ENCODE measurements around the gene ECHS1.

Gene ECHS1

DNA sequence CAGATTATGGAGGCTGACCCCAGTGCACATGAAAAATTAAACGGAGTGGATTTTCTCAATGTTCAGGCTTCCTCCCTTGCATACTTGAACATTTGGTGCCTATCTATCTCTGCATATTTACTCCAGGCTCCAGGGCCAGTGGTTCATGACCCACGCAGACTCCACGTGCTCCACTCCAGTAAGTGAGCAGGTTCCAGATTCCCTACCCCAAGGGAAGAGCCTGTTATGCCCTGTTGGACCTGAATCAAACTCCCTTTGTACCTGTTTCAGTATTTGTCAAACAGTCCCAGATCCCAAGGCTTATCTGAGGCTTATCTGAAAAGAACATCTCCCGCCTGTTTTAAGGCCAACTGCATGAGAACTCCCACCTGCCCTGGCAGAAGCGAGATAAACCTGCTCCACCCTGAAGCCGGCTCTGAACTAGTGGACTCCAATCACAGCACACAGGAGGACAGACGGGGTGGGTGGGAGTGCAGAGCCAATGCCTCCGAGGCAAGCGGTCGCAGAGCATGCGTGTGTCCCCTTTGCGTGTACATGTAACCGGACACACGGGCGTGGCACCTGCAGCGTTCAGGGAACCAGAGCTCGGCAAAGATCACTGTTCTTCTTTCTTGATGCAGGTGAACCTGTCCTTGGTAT lies 13.1 kb downstream of the ECHS1 start:
- ChIA-PET CTCF (interaction anchor here (1.1 to 3.0 kb wide), 4 partner anchors 18 to 31 kb away, joined by 3 to 21 read pairs (median 6); no protein-coding TSS in a partner anchor), POLR2A (interaction anchor here (1.5 kb wide), 1 partner anchor 10 kb away, joined by 4 read pairs; no protein-coding TSS in a partner anchor)
- no peak for DNase-seq (ENCODE audit: extremely low spot score)
- TF ChIP-seq, protein P1, sequence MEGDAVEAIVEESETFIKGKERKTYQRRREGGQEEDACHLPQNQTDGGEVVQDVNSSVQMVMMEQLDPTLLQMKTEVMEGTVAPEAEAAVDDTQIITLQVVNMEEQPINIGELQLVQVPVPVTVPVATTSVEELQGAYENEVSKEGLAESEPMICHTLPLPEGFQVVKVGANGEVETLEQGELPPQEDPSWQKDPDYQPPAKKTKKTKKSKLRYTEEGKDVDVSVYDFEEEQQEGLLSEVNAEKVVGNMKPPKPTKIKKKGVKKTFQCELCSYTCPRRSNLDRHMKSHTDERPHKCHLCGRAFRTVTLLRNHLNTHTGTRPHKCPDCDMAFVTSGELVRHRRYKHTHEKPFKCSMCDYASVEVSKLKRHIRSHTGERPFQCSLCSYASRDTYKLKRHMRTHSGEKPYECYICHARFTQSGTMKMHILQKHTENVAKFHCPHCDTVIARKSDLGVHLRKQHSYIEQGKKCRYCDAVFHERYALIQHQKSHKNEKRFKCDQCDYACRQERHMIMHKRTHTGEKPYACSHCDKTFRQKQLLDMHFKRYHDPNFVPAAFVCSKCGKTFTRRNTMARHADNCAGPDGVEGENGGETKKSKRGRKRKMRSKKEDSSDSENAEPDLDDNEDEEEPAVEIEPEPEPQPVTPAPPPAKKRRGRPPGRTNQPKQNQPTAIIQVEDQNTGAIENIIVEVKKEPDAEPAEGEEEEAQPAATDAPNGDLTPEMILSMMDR (IDR thresholded peaks at IDR 0.05; ENCODE audit: control extremely low read depth, extremely low read depth, low read depth, missing control alignments), result no peak

DNA sequence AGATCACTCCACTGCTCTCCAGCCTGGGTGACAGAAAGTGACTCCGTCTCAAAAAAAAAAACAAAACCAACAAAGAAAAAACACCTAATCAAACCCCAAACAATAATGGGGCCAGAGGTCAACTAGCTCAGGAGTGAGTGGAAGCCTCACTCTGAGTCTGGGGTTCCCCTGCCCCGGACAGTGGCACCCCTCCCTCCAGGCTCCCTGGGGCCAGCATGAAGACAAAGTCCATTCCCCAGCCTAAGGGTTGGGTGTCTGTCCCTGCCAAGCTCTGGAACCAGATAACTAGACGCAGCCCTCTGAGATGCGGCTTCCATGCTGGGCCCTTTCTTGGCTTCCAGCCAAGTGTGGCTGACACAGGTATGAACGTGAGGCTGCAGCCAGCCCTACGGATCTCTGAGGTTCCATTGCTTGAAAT lies 13.6 kb downstream of the ECHS1 start:
- TF ChIP-seq, protein P1 (IDR thresholded peaks at IDR 0.05; ENCODE audit: control extremely low read depth, extremely low read depth, low read depth, missing control alignments), result no peak
- DNase-seq (ENCODE audit: extremely low spot score), result no peak
- ChIA-PET POLR2A (no interaction called here), CTCF (interaction anchor here (1.3 to 1.8 kb wide), 3 partner anchors 11 to 30 kb away, joined by 4 to 9 read pairs (median 4); no protein-coding TSS in a partner anchor)

DNA sequence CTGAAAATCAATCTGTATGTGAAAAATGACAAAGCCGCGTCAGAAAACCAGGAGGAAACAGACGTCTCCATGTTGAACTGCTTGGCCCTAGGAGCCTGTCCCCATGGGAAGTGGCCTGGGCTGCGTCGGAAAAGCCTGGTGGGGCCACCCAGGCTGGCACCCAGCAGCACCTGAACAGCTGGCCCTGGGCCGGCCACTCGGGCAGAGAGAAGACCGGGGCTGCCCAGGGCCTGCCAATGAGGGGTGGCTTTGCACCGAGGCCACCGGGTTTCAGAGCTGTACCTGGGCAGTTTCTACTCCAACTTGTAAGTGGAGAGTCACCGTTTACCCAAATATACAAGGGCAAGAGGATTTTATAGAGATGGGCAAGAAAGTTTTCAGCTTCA lies 14.2 kb downstream of the ECHS1 start:
- ChIA-PET CTCF (interaction anchor here (1.3 to 1.8 kb wide), 3 partner anchors 11 to 29 kb away, joined by 4 to 9 read pairs (median 4); no protein-coding TSS in a partner anchor), POLR2A (no interaction called here)
- no peak for DNase-seq (ENCODE audit: extremely low spot score)
- TF ChIP-seq, protein P1 (IDR thresholded peaks at IDR 0.05; ENCODE audit: control extremely low read depth, extremely low read depth, low read depth, missing control alignments), result no peak

DNA sequence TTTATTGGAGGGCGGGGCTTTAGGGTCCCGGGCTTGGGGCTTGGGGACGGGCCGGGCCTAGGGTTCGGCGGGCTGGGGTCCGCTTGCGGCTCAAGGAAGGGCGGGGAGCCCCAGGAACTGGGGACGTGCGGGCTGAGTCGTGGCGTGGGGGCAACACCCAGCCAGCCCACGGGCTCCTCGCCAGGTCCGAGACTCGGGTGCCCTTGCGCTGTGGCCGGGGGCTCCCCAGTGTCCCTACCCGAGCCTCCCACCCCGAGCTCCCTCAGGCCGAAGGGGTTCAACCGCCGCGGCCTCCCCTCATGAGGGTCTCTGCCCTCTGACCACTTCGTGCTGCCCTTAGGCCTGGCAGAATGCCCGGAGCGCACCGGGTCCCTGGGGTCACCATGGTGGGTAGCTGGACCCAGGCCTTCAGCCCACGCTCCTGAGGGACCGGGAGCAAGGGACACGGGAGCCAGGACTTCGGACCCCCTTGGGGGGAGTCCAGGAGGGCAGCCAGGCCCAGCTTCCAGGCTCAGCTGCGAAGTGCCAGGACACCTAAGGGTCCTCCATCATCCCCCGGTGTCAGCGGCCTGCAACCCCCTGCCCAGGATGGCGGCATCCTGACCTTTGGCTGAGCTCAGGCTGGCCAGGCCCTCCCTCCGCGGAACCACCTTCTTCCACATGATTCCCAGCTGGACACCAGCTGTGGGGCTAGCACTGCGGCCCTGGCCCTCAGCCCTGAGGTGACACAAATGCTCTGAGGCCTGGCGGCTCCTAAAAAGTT lies 14.8 kb downstream of the ECHS1 start:
- ChIA-PET POLR2A (interaction anchor here (0.6 to 0.7 kb wide), 2 partner anchors 14 to 1960 kb away, joined by 3 read pairs; no protein-coding TSS in a partner anchor), CTCF (interaction anchor here (1.2 to 3.1 kb wide), 5 partner anchors 12 to 29 kb away, joined by 3 to 16 read pairs (median 4); no protein-coding TSS in a partner anchor)
- TF ChIP-seq, protein P1 (IDR thresholded peaks at IDR 0.05; ENCODE audit: control extremely low read depth, extremely low read depth, low read depth, missing control alignments), result no peak
- no peak for DNase-seq (ENCODE audit: extremely low spot score)

DNA sequence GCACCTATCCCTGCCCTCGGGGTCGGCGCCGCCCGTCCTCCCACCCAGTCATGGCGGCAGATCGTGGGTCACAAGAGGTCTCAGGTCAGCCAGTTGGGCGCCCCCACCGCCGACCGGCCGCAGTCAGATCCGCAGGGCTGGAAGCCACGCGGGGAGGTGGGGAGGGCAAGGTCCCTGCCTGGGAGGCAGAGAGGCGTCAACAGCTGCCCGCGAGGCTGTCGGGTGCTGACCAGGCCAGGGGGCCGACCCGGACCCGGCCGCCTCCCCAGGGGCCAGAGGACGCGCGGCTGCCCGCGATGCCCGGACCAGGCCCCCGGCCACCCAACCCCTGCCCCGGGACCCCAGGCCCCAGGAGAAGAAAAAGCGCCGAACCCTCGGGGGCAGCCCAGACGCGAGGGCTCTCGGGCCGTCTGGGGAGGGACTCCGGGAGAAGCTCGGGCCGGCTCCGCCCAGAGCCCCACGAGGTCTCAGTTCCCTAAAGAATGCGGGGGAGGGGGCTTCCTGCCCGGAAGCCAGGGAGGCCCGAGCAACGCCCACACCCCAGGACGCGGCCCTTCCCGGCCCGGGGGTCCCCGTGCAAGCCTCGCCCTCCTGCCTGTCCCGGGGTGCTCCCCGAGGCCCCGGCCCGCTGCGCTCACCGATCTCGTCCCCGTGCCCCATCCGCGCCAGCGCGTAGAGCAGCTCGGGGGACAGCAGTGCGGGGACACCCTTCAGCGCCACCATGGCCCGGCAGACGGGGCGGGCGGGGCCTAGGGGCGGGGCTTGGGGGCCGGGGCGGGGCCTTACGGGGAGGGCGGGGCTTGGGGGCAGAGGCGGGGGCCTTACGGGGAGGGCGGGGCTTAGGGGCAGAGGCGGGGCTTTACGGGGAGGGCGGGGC lies 15.6 kb downstream of the ECHS1 start, which contains the start of gene FUOM:
FUOM (minus strand) TSS at position 735 of the 877 bp plus-strand sequence; CDS start at position 723, 12 bp downstream.
- ChIA-PET CTCF (interaction anchor here (1.2 to 3.1 kb wide), 3 partner anchors 11 to 39 kb away, joined by 3 to 16 read pairs (median 4); no protein-coding TSS in a partner anchor), POLR2A (interaction anchor here (0.6 to 0.7 kb wide), 2 partner anchors 14 to 1959 kb away, joined by 3 read pairs; no protein-coding TSS in a partner anchor)
- TF ChIP-seq, protein P1 (IDR thresholded peaks at IDR 0.05; ENCODE audit: control extremely low read depth, extremely low read depth, low read depth, missing control alignments), result no peak
- peak; percentile 96 for DNase-seq (ENCODE audit: extremely low spot score)

Data from GM10248 (cell line).